Left ventricle myocardium inferior (tissue), 1 donor: ENCODE measurements around the gene HSDL2. TPM values are rescaled to one million over a fixed set of nuclear protein-coding genes. Genes with fewer than 3 reads are reported as not detected.
"Not testable (repeated sequence)": the region's sequence is repeated elsewhere in the genome, so short reads cannot be mapped to it uniquely, and the experiment has no call there.

Experiments
- DNase-seq: peaks from one replicate; pipeline ENCODE4 v3.0.0-alpha.2; 2020
- H3K27ac ChIP-seq: fragments of 200-600 bp; replicated peaks from 2 replicates; pipeline ENCODE4 v1.8.0; 2021
- H3K27me3 ChIP-seq: fragments of 200-600 bp; 2 replicates; pipeline ENCODE4 v1.8.0; 2021; ENCODE audit warnings: low read depth
- H3K36me3 ChIP-seq: fragments of 200-600 bp; 2 replicates; pipeline ENCODE4 v1.8.0; 2021
- H3K4me1 ChIP-seq: fragments of 200-600 bp; 2 replicates; pipeline ENCODE4 v1.8.0; 2021
- H3K4me3 ChIP-seq: fragments of 200-600 bp; 2 replicates; pipeline ENCODE4 v1.8.0; 2021; ENCODE audit warnings: mild to moderate bottlenecking, moderate library complexity
- H3K9me3 ChIP-seq: fragments of 200-600 bp; replicated peaks from 2 replicates; pipeline ENCODE4 v1.8.0; 2021
- CTCF ChIP-seq: fragments of 200-600 bp; IDR thresholded peaks from 2 replicates; pipeline ENCODE4 v1.8.0; 2021; ENCODE audit warnings: antibody characterized with exemption, mild to moderate bottlenecking, borderline replicate concordance
- intact Hi-C: fragments of 100-400 bp; cut with micrococcal nuclease; formaldehyde crosslinking; loops from one replicate; pipeline ENCODE4 v1.11.0; 2022
- total RNA-seq: library from RNA; stranded (reverse); fragmentation: NEBNext Ultra II Directional; extraction: Animal tissue kit (Norgen Biotek cat#: 25700); gene quantifications from one replicate; pipeline ENCODE4 v1.2.1, GENCODE V29; 2021
- donor health status: DM: no; HTN: yes; CAD: no; lungs with severe emphysema.

The HSDL2 gene
- total RNA-seq, 1 donor from 2014 or later, result 234 TPM

GRCh38 chr9:112366591-112366990 lies 13.3 kb upstream of the HSDL2 start:
- Histone ChIP-seq H3K4me1 (no peaks in the 10 kb centered on the region), H3K27me3 (no peaks in the 10 kb centered on the region), H3K27ac (no peak overlapping the region), H3K36me3 (no peaks in the 10 kb centered on the region), H3K9me3 (peaks cover 15% of the 10 kb centered on the region), H3K4me3 (no peak overlapping the region)
- DNase-seq, result no peak
- intact Hi-C loops, result no loop called here
- peak; percentile 32 for TF ChIP-seq CTCF

GRCh38 chr9:112367465-112367864 lies 12.4 kb upstream of the HSDL2 start:
- Histone ChIP-seq H3K4me1 (no peaks in the 10 kb centered on the region), H3K4me3 (no peak overlapping the region), H3K27me3 (no peaks in the 10 kb centered on the region), H3K9me3 (peaks cover 15% of the 10 kb centered on the region), H3K27ac (no peak overlapping the region), H3K36me3 (no peaks in the 10 kb centered on the region)
- intact Hi-C loops, result no loop called here
- DNase-seq, result no peak
- no peak for TF ChIP-seq CTCF

GRCh38 chr9:112369817-112370216 lies 10.1 kb upstream of the HSDL2 start:
- no peak for TF ChIP-seq CTCF
- H3K4me3 ChIP-seq, result no peak overlapping the region
- no peaks in the 10 kb centered on the region for H3K4me1 ChIP-seq
- no peak overlapping the region for H3K27ac ChIP-seq
- DNase-seq, result no peak
- H3K27me3 ChIP-seq, result no peaks in the 10 kb centered on the region
- H3K36me3 ChIP-seq, result no peaks in the 10 kb centered on the region
- H3K9me3 ChIP-seq, result peaks cover 15% of the 10 kb centered on the region
- intact Hi-C loops, result no loop called here

- no peaks in the 10 kb centered on the region for H3K36me3 ChIP-seq
- no peak overlapping the region for H3K4me3 ChIP-seq
- no peaks in the 10 kb centered on the region for H3K27me3 ChIP-seq
- no peak for TF ChIP-seq CTCF
- DNase-seq, result no peak
- no peaks in the 10 kb centered on the region for H3K4me1 ChIP-seq
- no peak overlapping the region for H3K27ac ChIP-seq
- intact Hi-C loops, result no loop called here
- H3K9me3 ChIP-seq, result peaks cover 15% of the 10 kb centered on the region
These were observed 8.8 kb upstream of the HSDL2 start for GRCh38 chr9:112371060-112371459.

- H3K9me3 ChIP-seq, H3K27me3 ChIP-seq, DNase-seq, intact Hi-C loops, H3K36me3 ChIP-seq, H3K27ac ChIP-seq, H3K4me3 ChIP-seq: not testable (repeated sequence)
- peaks cover 20% of the 10 kb centered on the region for H3K4me1 ChIP-seq
These were observed 6.2 kb upstream of the HSDL2 start for GRCh38 chr9:112373666-112374065.

GRCh38 chr9:112374232-112374631 lies 5.7 kb upstream of the HSDL2 start:
- H3K9me3 ChIP-seq, H3K27ac ChIP-seq, H3K27me3 ChIP-seq, DNase-seq, H3K36me3 ChIP-seq, H3K4me3 ChIP-seq, intact Hi-C loops: not testable (repeated sequence)
- peaks cover 26% of the 10 kb centered on the region for H3K4me1 ChIP-seq

- Histone ChIP-seq H3K9me3 (no peaks in the 10 kb centered on the region), H3K4me3 (no peak overlapping the region), H3K27me3 (no peaks in the 10 kb centered on the region), H3K36me3 (no peaks in the 10 kb centered on the region), H3K27ac (no peak overlapping the region), H3K4me1 (peaks cover 34% of the 10 kb centered on the region)
- intact Hi-C loops, result no loop called here
- no peak for DNase-seq
- TF ChIP-seq CTCF, result no peak
These were observed 4.5 kb upstream of the HSDL2 start for GRCh38 chr9:112375361-112375760.
